HG03175 (cell line): ENCODE measurements around the gene BAIAP2L1.

Source experiments
- ATAC-seq: cut with Tn5 transposase; IDR thresholded peaks from one replicate; pipeline ENCODE4 v1.9.1; 2021; ENCODE audit warnings: mild to moderate bottlenecking, moderate library complexity; ENCODE audit not compliant: unreplicated experiment

The BAIAP2L1 gene

DNA sequence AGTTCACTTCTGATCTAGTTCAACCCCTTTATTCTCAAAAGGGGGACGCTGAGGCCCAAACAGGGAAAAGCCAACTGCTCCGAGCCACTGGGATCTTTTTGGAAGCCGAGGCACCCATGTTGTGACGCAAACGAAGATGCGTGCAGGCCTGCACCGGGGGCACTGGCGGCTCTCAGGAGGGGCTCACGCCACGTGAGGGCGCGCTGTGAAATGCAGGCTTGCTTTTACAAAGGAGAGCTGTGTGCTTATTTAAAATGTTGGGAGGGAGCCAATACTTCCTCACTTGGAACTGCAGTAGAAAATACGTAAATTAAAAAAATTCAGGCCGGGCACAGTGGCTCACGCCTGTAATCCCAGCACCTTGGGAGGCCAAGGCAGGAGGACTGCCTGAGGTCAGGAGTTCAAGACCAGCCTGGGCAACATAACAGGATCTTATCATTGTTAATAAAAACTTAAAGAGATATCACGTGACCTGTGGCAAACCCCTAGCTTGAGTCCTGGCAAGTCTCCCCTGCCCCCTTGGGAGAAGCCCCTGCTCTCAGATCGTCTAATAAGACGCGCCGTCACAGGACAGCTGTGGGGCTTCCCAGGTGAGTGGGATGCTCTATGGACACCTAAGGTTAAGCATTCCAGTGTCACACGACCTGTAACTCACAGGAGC lies 103.1 kb downstream of the BAIAP2L1 start:
- no peak for ATAC-seq

GRCh38 chr7:98296833-98297232 lies 104.1 kb downstream of the BAIAP2L1 start:
- ATAC-seq = no peak

DNA sequence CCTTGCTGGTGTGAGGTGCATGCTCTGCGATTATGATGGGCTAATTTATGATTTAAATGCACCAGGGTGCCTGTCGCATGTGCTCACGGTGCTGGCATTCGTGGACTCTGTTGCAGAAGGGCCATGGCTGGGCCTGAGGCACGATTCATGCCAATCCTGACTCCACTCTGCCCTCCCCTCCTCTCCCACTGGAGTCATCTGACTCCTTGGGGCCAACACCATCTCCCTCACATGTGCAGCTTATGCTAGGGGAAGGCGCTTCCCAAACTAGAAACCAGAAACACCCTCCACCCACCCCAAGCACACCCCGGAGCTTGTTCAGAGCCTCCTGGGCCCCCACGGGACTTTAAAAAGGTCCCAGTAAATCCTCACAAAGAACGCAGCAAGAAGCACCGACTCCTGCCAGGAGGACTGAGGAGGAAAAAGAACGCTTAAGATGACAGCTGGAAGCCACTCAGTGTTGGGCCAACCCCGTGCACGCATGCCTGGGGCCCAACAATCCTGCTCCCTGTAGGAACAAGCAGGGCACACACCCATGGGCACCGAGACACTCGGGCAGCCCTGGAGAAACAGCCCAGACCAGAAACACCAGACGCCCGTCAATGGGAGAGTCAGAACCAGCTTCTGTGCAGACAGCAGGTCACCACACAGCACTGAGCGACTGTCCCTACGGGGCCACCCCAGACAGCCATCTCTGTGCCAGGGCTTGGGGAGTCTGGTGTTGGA lies 105.3 kb downstream of the BAIAP2L1 start:
- no peak for ATAC-seq

DNA sequence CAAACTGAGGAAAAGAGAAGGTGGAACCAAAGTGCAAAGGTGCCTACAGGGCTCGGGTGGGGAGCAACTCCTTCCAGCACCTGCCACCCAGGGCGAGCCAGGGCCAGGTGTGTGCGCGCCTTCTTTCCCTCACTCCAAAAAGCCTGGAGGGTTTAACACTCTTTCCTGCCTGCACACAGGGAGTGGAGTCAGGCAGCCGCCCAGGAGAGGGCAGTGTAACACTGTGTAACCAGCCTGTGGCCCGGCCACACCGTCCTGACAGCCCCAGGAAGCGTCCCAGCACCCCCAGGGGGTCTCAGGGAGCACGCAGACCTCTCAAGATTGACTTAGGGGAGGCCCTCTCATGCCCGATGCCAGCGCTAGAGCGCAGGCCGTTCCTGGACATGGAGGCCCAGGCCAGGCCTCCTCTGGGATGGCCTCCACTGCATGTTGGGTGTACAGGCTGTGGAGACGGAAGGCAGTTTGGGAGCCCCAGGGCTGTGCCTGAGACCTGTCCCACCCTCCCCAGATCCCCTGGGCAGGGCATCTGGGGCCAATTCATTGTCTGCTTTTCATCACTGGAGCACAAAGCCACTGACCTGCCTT lies 106.0 kb downstream of the BAIAP2L1 start:
- peak; percentile 65 for ATAC-seq

DNA sequence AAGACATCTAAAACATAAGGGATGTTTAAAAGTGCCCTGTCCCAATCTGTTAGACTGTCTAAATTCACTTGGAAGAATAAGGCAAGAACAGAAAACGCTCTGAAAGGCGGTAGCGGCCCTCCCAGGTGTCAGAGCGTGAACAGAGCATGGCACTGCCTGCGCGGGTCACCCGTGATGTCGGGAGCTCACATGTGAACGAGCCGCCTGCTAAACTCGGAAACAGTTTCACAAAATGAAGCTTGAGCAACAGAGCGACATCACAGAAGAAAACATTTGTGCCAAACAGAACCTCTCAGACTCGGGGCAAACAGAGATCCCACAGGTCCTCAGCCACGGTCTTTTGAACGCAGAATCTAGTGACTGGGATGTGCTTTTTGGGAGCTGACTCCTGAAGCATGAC lies 106.6 kb downstream of the BAIAP2L1 start:
- no peak for ATAC-seq

DNA sequence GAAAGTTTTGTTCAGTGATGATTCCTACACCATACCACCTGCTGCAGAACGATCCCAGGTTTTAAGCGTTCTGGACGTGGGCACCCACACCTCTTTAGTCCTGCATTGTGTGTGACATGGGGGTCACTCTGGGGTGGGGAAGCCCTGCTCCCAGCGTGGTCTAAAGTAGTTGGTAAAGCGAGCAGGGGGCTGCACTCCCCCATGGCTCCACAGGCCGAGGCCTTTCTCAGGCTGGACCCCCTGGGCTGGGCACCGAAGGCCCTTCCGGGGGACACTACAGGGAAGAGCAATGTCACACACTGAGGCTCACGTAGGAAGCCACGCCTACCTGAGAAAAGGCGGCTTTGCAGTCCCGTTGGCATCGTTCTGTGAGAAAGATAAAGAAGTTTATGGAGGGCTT lies 107.1 kb downstream of the BAIAP2L1 start:
- no peak for ATAC-seq

- ATAC-seq = no peak
Measured at GRCh38 chr7:98293265-98293664, 107.6 kb downstream of the BAIAP2L1 start.

- ATAC-seq = no peak
Measured at GRCh38 chr7:98291717-98292116, 109.2 kb downstream of the BAIAP2L1 start.

- no peak for ATAC-seq
Measured at GRCh38 chr7:98289333-98289875, 111.5 kb downstream of the BAIAP2L1 start.

- ATAC-seq = no peak
Measured at GRCh38 chr7:98288064-98288823, 112.6 kb downstream of the BAIAP2L1 start.

GRCh38 chr7:98287486-98287959 lies 113.4 kb downstream of the BAIAP2L1 start:
- ATAC-seq = no peak

- ATAC-seq = no peak
Measured at GRCh38 chr7:98286701-98287485, 114.0 kb downstream of the BAIAP2L1 start.

GRCh38 chr7:98286093-98286539 lies 114.8 kb downstream of the BAIAP2L1 start:
- no peak for ATAC-seq

DNA sequence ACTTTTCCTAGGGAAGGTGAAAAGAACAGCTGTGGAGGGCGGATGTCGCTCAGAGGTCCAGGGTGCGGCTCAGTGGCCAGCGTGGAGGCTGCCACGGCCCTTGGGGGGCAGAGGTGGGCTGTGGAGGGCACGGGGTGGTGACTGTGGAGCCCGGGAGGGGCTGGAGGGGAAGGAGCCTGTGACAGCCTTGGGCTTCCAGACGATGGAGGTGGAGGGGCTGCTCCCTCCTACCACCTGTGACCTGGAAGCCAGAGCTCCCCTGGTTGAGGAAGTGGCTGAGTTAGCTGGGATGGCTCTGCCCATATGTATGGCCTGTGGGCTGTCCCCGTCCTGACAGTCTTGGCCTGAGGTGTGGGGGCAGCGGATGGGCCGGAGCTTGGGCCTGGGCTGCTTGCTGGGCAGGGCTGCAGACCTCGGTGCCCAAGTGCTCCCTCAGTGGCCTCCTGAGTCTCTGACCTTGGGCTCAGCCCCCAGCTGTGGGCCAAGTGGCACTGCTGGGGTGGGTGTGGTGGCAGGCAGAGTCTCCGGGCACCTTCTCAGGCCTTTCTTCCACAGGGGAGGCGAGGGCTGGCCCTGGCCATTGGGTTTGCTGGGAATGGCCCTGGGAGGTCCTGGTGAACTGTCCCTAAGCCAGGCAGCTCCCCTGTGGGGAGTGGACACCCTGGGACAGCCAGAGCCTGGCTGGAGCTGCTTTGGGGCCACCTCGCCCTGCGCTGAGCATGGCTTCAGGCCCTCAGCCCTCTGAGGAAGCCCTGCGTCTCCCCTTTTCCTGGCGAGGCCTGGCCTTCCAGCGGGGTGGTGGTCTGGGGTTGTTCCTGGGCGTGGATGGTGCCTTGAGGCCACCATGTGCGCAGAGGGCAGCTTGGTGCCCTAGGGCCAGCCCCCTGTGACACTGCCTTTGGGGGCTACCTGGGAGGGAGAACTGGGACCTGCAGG lies 115.5 kb downstream of the BAIAP2L1 start:
- ATAC-seq = no peak

DNA sequence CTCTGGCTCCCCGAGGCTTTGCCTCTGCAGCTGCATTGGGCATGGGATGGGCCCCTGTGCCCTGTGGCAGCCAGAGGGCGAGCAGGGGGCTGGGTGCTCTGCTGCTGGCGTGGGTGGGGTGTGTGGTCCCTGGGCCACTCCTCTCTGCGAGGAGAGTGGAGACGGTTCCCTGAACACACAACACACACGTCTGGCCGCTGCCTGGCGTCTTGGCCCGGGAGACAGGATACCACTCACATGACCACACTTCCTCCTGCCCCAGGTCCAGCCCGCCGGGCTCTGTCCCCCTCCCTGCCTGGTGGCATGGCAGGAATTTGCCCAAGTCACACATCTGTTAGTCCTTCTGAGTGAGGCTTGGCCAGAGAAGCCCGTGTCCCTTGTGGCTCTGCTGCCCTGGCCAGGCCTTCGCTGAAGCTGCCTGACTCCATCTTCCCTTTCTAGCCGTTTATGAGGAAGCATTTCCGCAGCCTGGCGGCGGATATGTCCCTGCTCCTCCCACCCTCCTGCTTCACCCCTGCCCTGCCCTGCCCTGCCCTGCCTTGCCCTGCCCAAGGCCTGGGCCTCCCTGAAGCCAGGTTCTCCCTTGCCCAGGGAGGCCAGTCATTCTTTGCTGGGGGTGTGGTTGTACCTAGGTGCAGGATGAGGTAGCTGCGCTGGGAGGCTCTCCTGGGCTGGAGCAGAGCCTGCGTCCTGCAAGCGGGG lies 116.4 kb downstream of the BAIAP2L1 start:
- ATAC-seq = no peak

DNA sequence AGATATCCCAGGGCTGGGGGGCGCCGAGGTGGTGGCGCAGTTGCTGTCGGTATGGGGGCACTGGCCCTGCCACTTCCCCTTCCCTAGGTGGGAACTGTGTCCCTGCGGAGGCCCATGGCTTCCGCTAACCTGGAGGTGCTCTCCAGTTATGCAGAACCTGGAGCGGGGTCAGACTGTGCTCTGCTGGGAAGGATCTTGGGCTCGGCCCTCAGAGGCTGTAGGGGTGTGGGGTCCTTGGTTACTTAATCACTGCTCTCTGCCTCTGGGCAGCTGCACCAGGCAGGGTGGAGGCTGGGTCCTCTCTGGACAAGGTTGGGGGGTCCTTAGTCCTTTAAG lies 117.0 kb downstream of the BAIAP2L1 start:
- ATAC-seq = no peak

GRCh38 chr7:98283127-98283886 lies 117.6 kb downstream of the BAIAP2L1 start:
- no peak for ATAC-seq

DNA sequence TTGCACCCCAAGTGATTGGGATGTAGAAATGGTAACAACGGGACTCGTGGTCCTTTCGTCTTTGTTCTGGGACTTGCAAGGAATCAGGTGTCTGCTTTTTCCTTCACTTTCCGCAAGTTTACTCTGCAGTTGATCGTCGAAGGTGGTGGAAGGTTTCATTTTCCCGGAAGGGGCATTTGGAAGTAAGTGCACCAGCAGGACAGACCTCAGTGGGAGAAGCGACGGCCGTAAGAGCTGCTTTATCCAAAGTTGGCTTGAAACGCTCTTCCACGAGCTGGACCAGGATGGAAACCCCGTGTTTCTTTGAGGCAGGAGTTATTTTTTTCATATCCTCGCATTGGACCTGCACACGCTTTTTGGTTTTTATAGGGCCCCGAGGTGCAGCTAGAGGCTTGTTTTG lies 118.2 kb downstream of the BAIAP2L1 start:
- ATAC-seq = no peak
